Liver (tissue), 9 donors: ENCODE data around the gene CHRNA7. TPM values are rescaled to one million over a fixed set of nuclear protein-coding genes. Genes with fewer than 3 reads are reported as not detected.
"Not testable (repeated sequence)": the region's sequence is repeated elsewhere in the genome, so short reads cannot be mapped to it uniquely, and the experiment has no call there.

ENCODE experiments used
- DNase-seq: peaks from one replicate; pipeline ENCODE4 v3.0.0-alpha.2; 2017; ENCODE audit warnings: low spot score
- H3K27ac ChIP-seq, 2 donors: one replicate each; pipeline ENCODE4 v1.7.0; 2013; ENCODE audit warnings: inconsistent platforms in 2 of 2, low read length in 2 of 2, control low read depth in 1 of 2, low read depth in 1 of 2, mild to moderate bottlenecking in 1 of 2
- H3K27me3 ChIP-seq, 4 donors: one replicate each; pipeline versions ENCODE4 v1.6.1 to v1.7.0; 2013; ENCODE audit warnings: low read length in 3 of 4, inconsistent platforms in 1 of 4, mild to moderate bottlenecking in 1 of 4, moderate library complexity in 1 of 4; ENCODE audit not compliant: control insufficient read depth in 4 of 4, insufficient read depth in 4 of 4
- H3K36me3 ChIP-seq, 4 donors: one replicate each; pipeline versions ENCODE4 v1.6.1 to v1.7.0; 2013; ENCODE audit warnings: low read length in 3 of 4, mild to moderate bottlenecking in 3 of 4, low read depth in 1 of 4, moderate library complexity in 1 of 4; ENCODE audit not compliant: control insufficient read depth in 4 of 4, insufficient read depth in 3 of 4
- H3K4me1 ChIP-seq, 4 donors: one replicate each; pipeline versions ENCODE4 v1.6.1 to v1.7.0; 2013; ENCODE audit warnings: low read length in 3 of 4, mild to moderate bottlenecking in 3 of 4, moderate library complexity in 1 of 4; ENCODE audit not compliant: control insufficient read depth in 4 of 4, insufficient read depth in 4 of 4
- H3K4me3 ChIP-seq, 3 donors: one replicate each; pipeline versions ENCODE4 v1.6.1 to v1.7.0; 2013; ENCODE audit warnings: low read length in 3 of 3, control low read depth in 1 of 3, low read depth in 1 of 3, mild to moderate bottlenecking in 1 of 3
- H3K9ac ChIP-seq, 2 donors: one replicate each; pipeline ENCODE4 v1.7.0; 2013; ENCODE audit warnings: low read length in 2 of 2, mild to moderate bottlenecking in 2 of 2, moderate library complexity in 2 of 2, control low read depth in 1 of 2, low read depth in 1 of 2
- H3K9me3 ChIP-seq, 4 donors: one replicate each; pipeline versions ENCODE4 v1.6.1 to v1.7.0; 2013; ENCODE audit warnings: low read length in 3 of 4; ENCODE audit not compliant: control insufficient read depth in 4 of 4
- WGBS: extraction: QIAGEN DNeasy Blood & Tissue Kit; methylation state at CpG from one replicate; pipeline ENCODE4 v1.1.7; 2013; 5-methylcytosine and 5-hydroxymethylcytosine counted together
- polyA plus RNA-seq, 2 donors: library from polyadenylated mRNA; stranded (reverse) in 1 of 2; unstranded in 1 of 2; fragments of 200-250 nt in 1 of 2; fragments of >200 nt in 1 of 2; fragmentation: Nextera tagmentation in 1 of 2; extraction: Ambion mirVana in 1 of 2; gene quantifications; one replicate each; pipeline versions ENCODE4 v1.2.1 to v1.2.3, GENCODE V29; 2013 to 2015
- total RNA-seq, 2 donors: library from RNA; depleted of rRNA; stranded (reverse); fragments of >200 nt; gene quantifications; one replicate each; pipeline ENCODE4 v1.2.3, GENCODE V29; 2014
- donor health status: healthy.
- donor health status: healthy.
- donor health status: healthy.
- donor health status: healthy.
- donor health status: healthy.

Gene CHRNA7
- total and polyA plus RNA-seq, 4 donors, result 0.06 to 0.21 (median 0.08) TPM; not detected in 1

- H3K27me3 ChIP-seq, H3K9me3 ChIP-seq, H3K4me1 ChIP-seq, H3K4me3 ChIP-seq, H3K36me3 ChIP-seq, DNase-seq, H3K9ac ChIP-seq, H3K27ac ChIP-seq: not testable (repeated sequence)
- no CpG with 5 or more reads among the region's 2 CpGs for WGBS
Observed at GRCh38 chr15:32162143-32162542, 131.8 kb downstream of the CHRNA7 start.

- not testable (repeated sequence) for H3K36me3 ChIP-seq, H3K27me3 ChIP-seq, H3K9me3 ChIP-seq, H3K4me1 ChIP-seq, H3K27ac ChIP-seq, DNase-seq, H3K4me3 ChIP-seq, H3K9ac ChIP-seq
- no CpG with 5 or more reads among the region's 7 CpGs for WGBS
Observed at GRCh38 chr15:32164065-32164464, 133.8 kb downstream of the CHRNA7 start.

GRCh38 chr15:32164747-32165146 lies 134.4 kb downstream of the CHRNA7 start:
- not testable (repeated sequence) for DNase-seq, H3K36me3 ChIP-seq, H3K27ac ChIP-seq, H3K27me3 ChIP-seq, H3K9me3 ChIP-seq, H3K4me3 ChIP-seq, H3K4me1 ChIP-seq, H3K9ac ChIP-seq
- no CpG with 5 or more reads among the region's 1 CpG for WGBS

- H3K9me3 ChIP-seq, H3K9ac ChIP-seq, H3K27ac ChIP-seq, H3K4me1 ChIP-seq, H3K36me3 ChIP-seq, DNase-seq, H3K4me3 ChIP-seq, H3K27me3 ChIP-seq: not testable (repeated sequence)
- WGBS, result 79% methylated on average over 1 of the region's 5 CpGs
Observed at GRCh38 chr15:32165775-32166174, 135.5 kb downstream of the CHRNA7 start.

GRCh38 chr15:32166270-32166669 lies 136.0 kb downstream of the CHRNA7 start:
- H3K27me3 ChIP-seq, result not testable (repeated sequence)
- 88% methylated on average over 4 of the region's 4 CpGs for WGBS

GRCh38 chr15:32167913-32168312 lies 137.6 kb downstream of the CHRNA7 start:
- H3K4me3 ChIP-seq, H3K9ac ChIP-seq, H3K4me1 ChIP-seq, H3K9me3 ChIP-seq, DNase-seq, H3K36me3 ChIP-seq, H3K27ac ChIP-seq, H3K27me3 ChIP-seq: not testable (repeated sequence)
- WGBS, result over 99% methylated on average over 18 of the region's 35 CpGs

More at GRCh38 chr15:32166270-32166669, 136.0 kb downstream of the CHRNA7 start:
- not testable (repeated sequence) for H3K4me3 ChIP-seq, H3K4me1 ChIP-seq, H3K36me3 ChIP-seq, DNase-seq, H3K27ac ChIP-seq, H3K9ac ChIP-seq, H3K9me3 ChIP-seq

GRCh38 chr15:32180579-32180978 lies 150.3 kb downstream of the CHRNA7 start:
- H3K36me3 ChIP-seq, H3K27ac ChIP-seq, H3K9me3 ChIP-seq, H3K27me3 ChIP-seq, H3K4me3 ChIP-seq, H3K9ac ChIP-seq, DNase-seq, H3K4me1 ChIP-seq: not testable (repeated sequence)
- WGBS, result no CpG with 5 or more reads among the region's 5 CpGs

- H3K9ac ChIP-seq, H3K9me3 ChIP-seq: not testable (repeated sequence)
- WGBS, result no CpG with 5 or more reads among the region's 4 CpGs
Observed at GRCh38 chr15:32193780-32194179, 163.5 kb downstream of the CHRNA7 start.

GRCh38 chr15:32196206-32196605 lies 165.9 kb downstream of the CHRNA7 start:
- H3K9ac ChIP-seq, H3K9me3 ChIP-seq, H3K4me1 ChIP-seq, H3K4me3 ChIP-seq, H3K36me3 ChIP-seq, DNase-seq, H3K27me3 ChIP-seq, H3K27ac ChIP-seq: not testable (repeated sequence)
- WGBS, result 56% methylated on average over 3 of the region's 7 CpGs

More at GRCh38 chr15:32193780-32194179, 163.5 kb downstream of the CHRNA7 start:
- DNase-seq, H3K4me3 ChIP-seq, H3K27me3 ChIP-seq, H3K27ac ChIP-seq, H3K4me1 ChIP-seq, H3K36me3 ChIP-seq: not testable (repeated sequence)
